K562 (cell line): ENCODE measurements around the gene UGT2B28. TPM values are rescaled to one million over a fixed set of nuclear protein-coding genes. Genes with fewer than 3 reads are reported as not detected.

ENCODE experiments used
- ATAC-seq: fragments of 200-7000 bp; cut with Tn5 transposase; 3 replicates; pipeline ENCODE4 v1.9.1; 2020; ENCODE audit warnings: moderate library complexity
- BruUV-seq: library from RNA; stranded (reverse); fragments of 400-500 nt; replicated peaks from 2 replicates; lab custom pipeline; 2021; lab: Mats Ljungman, UMichigan
- CTCF ChIA-PET: fragments of 300-600 bp; formaldehyde crosslinking; extraction: SDS; loops from one replicate; lab custom pipeline; 2021; ENCODE audit warnings: low intra/inter-chr PET ratio; lab: Yijun Ruan, JAX
- POLR2A ChIA-PET: fragments of 300-600, 350-650 bp; sonication (Branson Sonifier 250); formaldehyde crosslinking; extraction: SDS; loops from one replicate; lab custom pipeline; 2021; ENCODE audit warnings: antibody characterized with exemption, inconsistent platforms; lab: Yijun Ruan, JAX
- DNase-seq, 4 experiments: peaks; one replicate each; pipeline versions ENCODE4 v3.0.0 to v3.0.0-alpha.2; 2011 to 2018; ENCODE audit warnings: low spot score in 3 of 4, mixed read lengths in 3 of 4; ENCODE audit errors: extremely low read depth in 1 of 4
- FAIRE-seq: peaks from 2 replicates; lab custom pipeline; 2011; peaks lifted over from hg19 to GRCh38; lab: Jason Lieb, UNC
- H2AFZ ChIP-seq: 2 replicates; pipeline ENCODE4 v1.6.0; 2011; ENCODE audit warnings: low read depth, low read length, control low read depth, inconsistent platforms
- H3K27ac ChIP-seq: fragments of 200-600 bp; 3 replicates; pipeline ENCODE4 v1.8.0; 2011; ENCODE audit warnings: low read depth, mild to moderate bottlenecking, control low read depth, inconsistent platforms, low read length, moderate library complexity, mixed read lengths; ENCODE audit errors: extremely low read depth
- H3K27me3 ChIP-seq, 2 experiments: fragments of 300-600 bp in 1 of 2; 2 replicates in 1 of 2; 3 replicates in 1 of 2; pipeline versions ENCODE4 v1.6.0 to v1.8.0; 2011; ENCODE audit warnings: inconsistent platforms in 2 of 2, low read length in 2 of 2, mild to moderate bottlenecking in 1 of 2, mixed read lengths in 1 of 2, moderate library complexity in 1 of 2; ENCODE audit not compliant: control insufficient read depth in 2 of 2, insufficient read depth in 2 of 2
- H3K36me3 ChIP-seq: fragments of 300-600 bp; 3 replicates; pipeline ENCODE4 v1.8.0; 2011; ENCODE audit warnings: mild to moderate bottlenecking, low read length, inconsistent platforms; ENCODE audit not compliant: control insufficient read depth, insufficient read depth
- H3K4me1 ChIP-seq, 2 experiments: fragments of 200-600 bp in 1 of 2; replicated peaks in 1 of 2; 2 replicates in 1 of 2; 3 replicates in 1 of 2; pipeline versions ENCODE4 v1.5.1 to v1.8.0; 2011; ENCODE audit warnings: inconsistent platforms in 2 of 2, low read length in 2 of 2, mild to moderate bottlenecking in 1 of 2, mixed read lengths in 1 of 2, moderate library complexity in 1 of 2; ENCODE audit not compliant: control insufficient read depth in 2 of 2, insufficient read depth in 2 of 2
- H3K4me2 ChIP-seq: 2 replicates; pipeline ENCODE4 v1.6.1; 2011; ENCODE audit warnings: low read length, control low read depth, inconsistent platforms, mixed read lengths; ENCODE audit not compliant: insufficient read depth
- H3K4me3 ChIP-seq: fragments of 200-600 bp; sonication (generic), shearing (Covaris generic); 2 replicates; pipeline ENCODE4 v1.5.1; 2016; ENCODE audit warnings: control low read depth, inconsistent platforms
- H3K79me2 ChIP-seq: fragments of 200-600 bp; 3 replicates; pipeline ENCODE4 v1.8.0; 2011; ENCODE audit warnings: low read length, inconsistent platforms; ENCODE audit not compliant: control insufficient read depth, insufficient read depth
- H3K9ac ChIP-seq, 2 experiments: 2 replicates each; pipeline versions ENCODE4 v1.6.0 to v1.6.1; 2011; ENCODE audit warnings: low read depth in 2 of 2, low read length in 2 of 2, control low read depth in 1 of 2, inconsistent platforms in 1 of 2, mild to moderate bottlenecking in 1 of 2, mixed read lengths in 1 of 2; ENCODE audit not compliant: insufficient read depth in 1 of 2
- H3K9me1 ChIP-seq: one replicate; pipeline ENCODE4 v1.6.0; 2011; ENCODE audit warnings: inconsistent platforms, mild to moderate bottlenecking, low read length, moderate library complexity; ENCODE audit not compliant: control insufficient read depth, insufficient read depth
- H3K9me3 ChIP-seq: replicated peaks from 2 replicates; pipeline ENCODE4 v1.5.1; 2011; ENCODE audit warnings: low read depth, low read length, inconsistent platforms; ENCODE audit not compliant: control insufficient read depth, insufficient read depth
- H4K20me1 ChIP-seq: replicated peaks from 2 replicates; pipeline ENCODE4 v1.6.1; 2011; ENCODE audit warnings: low read length, inconsistent platforms, mixed read lengths; ENCODE audit not compliant: control insufficient read depth, insufficient read depth
- ARID1B ChIP-seq: fragments of 450-650 bp; IDR thresholded peaks from 2 replicates; pipeline ENCODE4 v1.6.1; 2016; ENCODE audit warnings: antibody characterized with exemption, mild to moderate bottlenecking, inconsistent platforms
- C11orf30 ChIP-seq: fragments of 450-650 bp; IDR thresholded peaks from 2 replicates; pipeline ENCODE4 v1.6.1; 2016; ENCODE audit warnings: low read depth, mild to moderate bottlenecking
- CBFA2T2 ChIP-seq: fragments of 450-650 bp; conservative IDR thresholded peaks from 2 replicates; pipeline ENCODE4 v1.6.1; 2017; ENCODE audit warnings: mild to moderate bottlenecking
- CBFA2T3 ChIP-seq: fragments of 450-650 bp; IDR thresholded peaks from 2 replicates; pipeline ENCODE4 v1.6.1; 2017
- CTCF ChIP-seq, 3 experiments: IDR thresholded peaks in 2 of 3; conservative IDR thresholded peaks in 1 of 3; 2 replicates each; pipeline ENCODE4 v1.5.1; 2011 to 2012; ENCODE audit warnings: low read length in 3 of 3, mild to moderate bottlenecking in 3 of 3, control low read depth in 2 of 3, improper control_type of control experiment in 1 of 3, inconsistent platforms in 1 of 3, low read depth in 1 of 3, mixed read lengths in 1 of 3, moderate library complexity in 1 of 3; ENCODE audit not compliant: insufficient read depth in 2 of 3
- DIDO1 ChIP-seq: fragments of 450-650 bp; IDR thresholded peaks from 2 replicates; pipeline ENCODE4 v1.6.1; 2016; ENCODE audit warnings: low read depth, missing biosample characterization, missing genetic modification characterization
- DPF2 ChIP-seq: fragments of 450-650 bp; IDR thresholded peaks from 2 replicates; pipeline ENCODE4 v1.6.1; 2016
- ELK1 ChIP-seq: sonication (generic); formaldehyde crosslinking; IDR thresholded peaks from 2 replicates; pipeline ENCODE4 v1.8.1; 2022; ENCODE audit warnings: missing genetic modification reagents
- JUND ChIP-seq, 2 experiments: IDR thresholded peaks; 2 replicates in 1 of 2; 3 replicates in 1 of 2; pipeline ENCODE4 v1.6.1; 2011; ENCODE audit warnings: borderline replicate concordance in 2 of 2, low read depth in 2 of 2, low read length in 2 of 2, improper control_type of control experiment in 1 of 2, missing biosample characterization in 1 of 2, missing genetic modification characterization in 1 of 2, missing genetic modification reagents in 1 of 2
- MEF2D ChIP-seq: conservative IDR thresholded peaks from 2 replicates; pipeline ENCODE4 v1.6.1; 2016; ENCODE audit warnings: low read depth, missing genetic modification characterization, missing compliant biosample characterization
- RBFOX2 ChIP-seq: fragments of 200-400 bp; formaldehyde crosslinking; IDR thresholded peaks from 2 replicates; pipeline ENCODE4 v1.6.1; 2017; ENCODE audit warnings: low read depth, mild to moderate bottlenecking, low read length, moderate library complexity
- SMARCA4 ChIP-seq: fragments of 450-650 bp; IDR thresholded peaks from 2 replicates; pipeline ENCODE4 v1.6.1; 2016
- SOX6 ChIP-seq: fragments of 450-650 bp; IDR thresholded peaks from 2 replicates; pipeline ENCODE4 v1.6.1; 2014; ENCODE audit warnings: mild to moderate bottlenecking
- TAF15 ChIP-seq: fragments of 200-400 bp; formaldehyde crosslinking; IDR thresholded peaks from 2 replicates; pipeline ENCODE4 v1.6.1; 2017; ENCODE audit warnings: mild to moderate bottlenecking, low read depth, low read length, moderate library complexity
- TAL1 ChIP-seq: fragments of 450-650 bp; IDR thresholded peaks from 2 replicates; pipeline ENCODE4 v1.6.1; 2016; ENCODE audit warnings: mild to moderate bottlenecking
- TCF3 ChIP-seq: sonication (generic); formaldehyde crosslinking; IDR thresholded peaks from 2 replicates; pipeline ENCODE4 v1.4.0; 2020; ENCODE audit warnings: mild to moderate bottlenecking, missing genetic modification reagents
- ZBTB33 ChIP-seq: sonication (generic); formaldehyde crosslinking; IDR thresholded peaks from 2 replicates; pipeline ENCODE4 v1.8.1; 2023; ENCODE audit warnings: mild to moderate bottlenecking, missing genetic modification reagents
- ZNF324 ChIP-seq: fragments of 250-450 bp; sonication (Bioruptor Pico); IDR thresholded peaks from 2 replicates; pipeline ENCODE4 v1.4.0; 2020; ENCODE audit warnings: mild to moderate bottlenecking
- WGBS: fragments of 100-300 bp; shearing (Covaris generic); methylation state at CpG from one replicate; pipeline ENCODE4 v1.1.6; 2016; ENCODE audit warnings: low coverage, mixed read lengths; ENCODE audit not compliant: insufficient coverage; ENCODE audit errors: missing lambda C conversion rate; 5-methylcytosine and 5-hydroxymethylcytosine counted together
- in situ Hi-C: fragments of 300-500 bp; cut with MboI; formaldehyde crosslinking; loops from 4 replicates; pipeline ENCODE4 v1.15.0; 2018; ENCODE audit warnings: inconsistent platforms, mixed read lengths
- intact Hi-C: fragments of 100-400 bp; cut with micrococcal nuclease; formaldehyde crosslinking; loops from 2 replicates; pipeline ENCODE4 v1.14.2; 2022
- polyA plus RNA-seq, 8 experiments: library from polyadenylated mRNA; depleted of rRNA in 4 of 8; stranded (reverse) in 5 of 8; unstranded in 3 of 8; fragments of >200 nt; fragmentation: Nextera tagmentation in 2 of 8; fragmentation: Illumina TruSeq in 1 of 8; extraction: Ambion mirVana in 2 of 8; extraction: Trizol in 1 of 8; gene quantifications; 2 replicates each; pipeline versions ENCODE4 v1.2.1 to v1.2.3, GENCODE V29; 2011 to 2014; ENCODE audit warnings: inconsistent platforms in 1 of 8, missing spikeins in 1 of 8
- total RNA-seq, 7 experiments: library from RNA; depleted of rRNA in 6 of 7; stranded (reverse); fragments of >200 nt in 6 of 7; fragmentation: Illumina TruSeq in 2 of 7; extraction: Trizol in 2 of 7; gene quantifications; 2 replicates each; pipeline versions ENCODE4 v1.2.1 to v1.2.3, GENCODE V29; 2011 to 2021; ENCODE audit warnings: low replicate concordance in 1 of 7

Gene UGT2B28
- total and polyA plus RNA-seq, 9 of the 15 experiments (the other 6 are each of a cell fraction or from before 2014, with no cell fraction given): not detected

- FAIRE-seq: no peak
- ATAC-seq: peak; percentile 36; the same call in 1 of the 3 replicates
- Histone ChIP-seq H3K36me3 (no peaks in the 10 kb centered on the region), H3K79me2 (no peaks in the 10 kb centered on the region), H3K9ac (no peak overlapping the region), H2AFZ (no peak overlapping the region), H3K9me1 (no peaks in the 10 kb centered on the region), H4K20me1 (no peaks in the 10 kb centered on the region), H3K9me3 (no peaks in the 10 kb centered on the region), H3K4me2 (no peak overlapping the region; the same call in 1 of the 2 replicates), H3K27ac (peak overlapping the region; percentile 49; the same call in 2 of the 3 replicates), H3K4me3 (no peak overlapping the region), H3K27me3 (no peaks in the 10 kb centered on the region), H3K4me1 (no peaks in the 10 kb centered on the region)
- in situ Hi-C loops (no loop called here), intact Hi-C loops (no loop called here)
- DNase-seq: peak in 1 of 4 experiments; percentile 3
- CTCF ChIA-PET: no interaction called here
- peak; percentile 32; the same call in 1 of the 2 replicates for TF ChIP-seq C11orf30
- peak; percentile 44; the same call in 1 of the 2 replicates for TF ChIP-seq SOX6
- TF ChIP-seq MEF2D (tag): 0 out of 2 replicates have a peak, but pooled peaks have one; percentile 31
- TF ChIP-seq CBFA2T2: peak; percentile 45
- peak; percentile 45; the same call in 1 of the 2 replicates for TF ChIP-seq DPF2
- TF ChIP-seq RBFOX2: no peak
- no peak for TF ChIP-seq DIDO1
- peak; percentile 32; the same call in 1 of the 2 replicates for TF ChIP-seq TAL1
- no peak for TF ChIP-seq ZNF324 (CRISPR knock-in tag)
- peak; percentile 64; the same call in 1 of the 2 replicates for TF ChIP-seq SMARCA4
- TF ChIP-seq ARID1B: peak; percentile 66
- TF ChIP-seq CTCF (IDR thresholded peaks at IDR 0.05 in 2 of 3, conservative IDR thresholded peaks at IDR 0.05 in 1 of 3; ENCODE audit: insufficient read depth in 2 of 3, low read depth in 1 of 3, low read length in 3 of 3): no peak
- peak; percentile 41; the same call in 1 of the 2 replicates for TF ChIP-seq JUND (IDR thresholded peaks at IDR 0.05; ENCODE audit: borderline replicate concordance, low read depth, low read length)
- no peak for TF ChIP-seq JUND (tag; IDR thresholded peaks at IDR 0.05; ENCODE audit: borderline replicate concordance, low read depth, low read length)
- TF ChIP-seq CBFA2T3: peak; percentile 67
- no peak for TF ChIP-seq ZBTB33
- TF ChIP-seq TAF15: no peak
- peak; percentile 69 for TF ChIP-seq TCF3 (CRISPR knock-in tag)
- TF ChIP-seq ELK1 (CRISPR knock-in tag): no peak
- POLR2A ChIA-PET: no interaction called here
- WGBS: 5% methylated on average over 2 of the region's 2 CpGs
- no TSS peak for BruUV-seq
These were observed 41.8 kb downstream of the UGT2B28 start for GRCh38 chr4:69322055-69322454.
